ENCODE results near the gene PPP2R5C.

PPP2R5C gene

DNA sequence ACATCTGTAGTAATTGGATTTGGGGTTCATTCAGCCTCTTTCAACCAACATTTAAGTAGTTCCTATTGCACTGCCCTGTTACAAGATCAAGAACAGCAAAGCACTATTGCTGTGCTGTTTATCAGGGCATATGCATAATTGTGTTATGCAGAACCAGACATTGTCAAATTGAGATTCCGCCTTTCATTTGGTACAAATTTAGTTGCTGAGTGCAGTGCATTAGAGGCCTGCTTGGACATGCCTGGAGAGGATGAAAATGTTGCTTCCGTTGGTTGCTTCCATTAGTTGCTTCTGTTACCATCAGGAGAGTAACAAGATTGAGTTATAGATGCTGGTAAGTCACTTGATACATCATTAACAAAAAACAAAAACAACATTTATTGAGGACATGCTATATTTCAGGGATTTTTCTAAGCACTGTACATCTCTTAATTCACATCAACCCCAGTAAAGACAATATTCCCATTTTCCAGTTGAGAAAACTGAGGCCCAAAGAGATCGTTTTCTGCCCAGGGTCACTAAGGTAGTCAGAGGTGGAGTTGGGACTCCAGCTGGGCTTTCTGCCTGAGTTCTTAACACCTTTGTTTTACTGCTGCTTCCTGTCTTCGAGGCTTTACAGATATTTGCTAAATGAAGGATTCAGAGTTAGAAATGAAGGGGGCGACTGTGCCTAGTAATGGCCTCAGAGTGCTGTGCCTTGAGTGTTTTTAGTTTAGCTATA, 79.3 kb downstream of the PPP2R5C start:
- no peak for DNase-seq (ENCODE audit: low read depth)

DNA sequence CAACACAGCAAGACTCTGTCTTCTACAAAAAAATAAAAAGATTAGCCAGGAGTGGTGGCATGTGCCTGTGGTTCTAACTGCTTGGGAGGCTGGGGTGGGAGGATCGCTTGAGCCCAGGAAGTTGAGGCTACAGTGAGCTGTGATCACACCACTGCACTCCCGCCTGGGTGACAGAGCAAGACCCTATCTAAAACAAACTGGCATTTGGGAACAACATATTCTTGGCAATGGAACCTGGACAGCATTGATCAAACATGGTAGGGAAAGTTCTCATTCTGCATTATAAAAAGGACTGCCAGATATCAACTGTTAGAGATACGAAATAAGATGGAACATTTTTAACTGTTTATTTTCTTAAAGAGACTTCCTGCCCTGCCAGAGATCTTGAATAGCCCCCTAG, 81.5 kb downstream of the PPP2R5C start:
- DNase-seq (ENCODE audit: low read depth), result no peak

DNA sequence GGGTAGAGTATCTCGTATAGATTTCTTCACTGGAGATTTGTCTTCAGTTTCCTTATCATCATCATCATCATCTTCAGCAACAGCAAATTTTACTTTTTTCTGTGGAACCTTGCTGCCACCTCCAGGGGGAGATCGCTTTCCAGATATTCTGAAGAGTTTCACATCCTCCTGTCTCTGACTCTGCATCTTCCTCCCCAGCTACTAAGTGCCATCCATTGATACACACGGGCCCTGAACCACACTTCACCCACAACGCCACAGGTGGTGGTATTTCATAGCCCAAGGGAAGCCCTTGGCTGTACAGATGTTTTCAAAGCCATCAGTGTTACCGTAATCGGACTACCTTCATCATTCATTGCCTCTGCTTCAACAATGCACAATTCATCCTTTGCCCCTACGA, 82.2 kb downstream of the PPP2R5C start:
- DNase-seq (ENCODE audit: low read depth), result no peak

DNA sequence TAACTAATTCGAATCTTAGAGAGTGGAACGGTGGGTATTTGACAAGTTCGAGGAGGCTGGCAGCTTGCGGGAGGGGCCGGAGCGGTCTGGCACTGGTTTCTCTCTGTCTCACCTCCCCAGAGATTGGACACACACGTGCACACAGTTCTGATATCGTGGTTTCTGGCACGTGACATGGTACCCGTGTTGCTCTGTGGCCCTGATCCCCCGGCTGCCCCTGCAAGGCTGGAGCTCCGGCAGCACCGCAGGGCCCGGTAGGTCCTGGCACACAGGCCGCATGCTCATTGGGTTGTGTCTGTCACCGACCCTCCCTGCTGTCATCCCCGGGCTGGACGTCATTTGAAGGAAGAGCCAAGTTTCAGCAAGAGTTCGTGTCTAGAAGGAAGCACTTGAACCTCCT, 82.7 kb downstream of the PPP2R5C start:
- DNase-seq (ENCODE audit: low read depth), result no peak

DNA sequence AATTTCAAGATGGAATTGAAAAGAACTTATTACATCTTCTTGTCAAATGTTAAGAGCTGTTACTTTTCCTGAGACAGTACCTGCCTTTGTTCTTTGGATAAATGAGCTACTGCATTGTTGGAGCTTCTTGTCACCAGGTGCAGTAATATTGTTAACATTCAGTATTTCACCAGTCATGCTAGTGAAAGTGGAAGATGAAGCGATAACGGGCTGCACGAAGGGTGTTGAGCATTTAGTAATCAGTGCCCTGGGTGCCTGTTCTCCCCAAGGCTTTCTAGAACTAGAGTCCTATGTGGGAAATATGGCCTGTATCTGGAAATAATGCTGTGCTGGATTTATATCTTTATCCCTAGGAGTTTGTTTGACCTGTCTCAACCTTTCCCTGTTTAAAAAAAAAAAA, 83.2 kb downstream of the PPP2R5C start:
- DNase-seq (ENCODE audit: low read depth), result no peak

DNA sequence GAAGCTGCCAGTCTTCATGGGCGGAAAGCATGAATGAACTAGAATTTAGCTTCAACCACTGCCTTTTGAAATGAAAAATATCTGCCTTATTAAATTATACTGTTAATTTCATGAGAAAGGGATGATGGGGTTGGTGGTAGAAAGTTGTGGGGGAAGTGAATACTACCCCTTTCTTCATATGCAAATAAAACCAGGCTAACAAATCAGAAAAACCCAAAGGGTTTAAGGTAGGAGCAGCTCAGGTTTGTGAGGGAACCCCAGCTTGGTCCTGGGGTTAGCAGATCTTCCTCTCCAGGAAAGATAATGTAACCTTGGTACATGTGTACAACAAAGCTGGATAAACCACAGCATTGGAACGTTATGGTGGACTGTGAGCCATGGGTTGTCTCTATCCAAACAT, 84.0 kb downstream of the PPP2R5C start:
- no peak for DNase-seq (ENCODE audit: low read depth)

DNA sequence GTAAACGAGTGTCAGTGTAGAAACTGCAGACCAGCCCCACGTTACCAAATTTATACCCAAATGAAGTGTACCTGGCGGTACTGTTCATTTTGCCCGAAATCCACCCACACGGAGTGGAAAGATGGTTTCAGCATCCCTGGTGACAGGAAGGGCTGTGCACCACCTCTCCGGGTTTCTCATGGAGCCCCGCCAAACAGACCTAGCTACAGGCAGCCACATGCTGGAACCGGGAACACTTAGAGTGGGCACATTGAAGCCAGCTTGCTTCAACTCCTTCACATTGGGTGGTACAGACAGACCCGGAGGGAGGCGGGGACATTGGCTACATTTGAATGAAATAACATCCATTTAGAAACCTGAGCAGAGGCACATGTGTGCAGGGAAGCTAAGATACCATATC, 84.4 kb downstream of the PPP2R5C start:
- DNase-seq (ENCODE audit: low read depth), result no peak

DNA sequence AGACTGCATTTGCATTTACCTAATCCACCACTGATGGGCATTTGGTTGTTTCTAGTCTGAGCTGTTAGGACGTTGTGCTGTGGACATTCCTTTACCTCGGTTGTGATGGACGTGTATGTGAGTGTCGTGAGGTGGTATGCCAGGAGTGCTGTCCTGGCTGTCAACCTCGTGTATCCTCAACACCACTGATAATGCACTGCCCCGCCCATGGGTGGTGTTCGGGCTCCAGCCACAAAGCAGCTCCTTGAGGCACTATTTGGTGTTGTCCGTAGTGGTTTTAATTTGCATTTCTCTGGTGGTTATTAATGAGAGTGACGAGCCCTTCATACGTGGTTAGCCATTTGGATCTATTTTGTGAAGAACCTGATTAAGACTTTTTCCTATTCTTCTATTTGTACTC, 87.6 kb downstream of the PPP2R5C start:
- DNase-seq (ENCODE audit: low read depth), result no peak

DNA sequence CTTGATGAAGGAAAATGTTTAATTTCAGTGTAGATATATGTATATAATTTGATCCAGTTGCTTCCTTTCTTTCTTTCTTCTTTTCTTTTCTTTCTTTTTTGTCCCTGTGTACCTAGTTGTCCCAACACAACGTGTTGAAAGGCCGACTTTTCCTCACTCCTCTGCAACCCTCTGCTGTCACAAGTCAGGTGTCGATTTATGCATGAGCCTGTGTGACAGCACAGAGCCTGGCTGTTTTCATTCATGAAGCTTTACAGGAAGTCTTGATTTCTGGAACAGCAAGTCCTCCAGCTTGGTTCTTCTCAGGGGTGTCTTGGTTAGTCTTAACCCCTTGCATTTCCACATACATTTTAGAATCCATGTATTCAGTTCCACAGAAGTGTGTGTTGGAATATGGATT, 88.1 kb downstream of the PPP2R5C start:
- DNase-seq (ENCODE audit: low read depth), result no peak

DNA sequence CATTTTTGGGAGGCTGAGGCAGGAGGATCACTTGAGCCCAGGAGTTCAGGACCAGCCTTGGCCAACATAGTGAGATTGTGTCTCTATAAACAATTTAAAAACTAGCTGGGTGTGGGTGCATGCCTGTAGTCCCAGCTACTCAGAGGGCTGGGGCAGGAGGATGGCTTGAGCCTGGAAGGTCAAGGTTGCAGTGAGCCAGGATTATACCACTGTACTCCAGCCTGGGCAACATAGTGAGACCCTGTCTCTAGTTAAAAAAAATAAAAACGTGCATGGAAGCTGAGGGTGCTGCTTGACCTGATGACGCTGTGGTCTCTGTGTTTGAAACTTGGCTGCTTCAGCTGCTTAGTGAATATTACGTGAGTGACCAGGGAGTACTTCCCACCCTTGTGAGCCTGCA, 89.7 kb downstream of the PPP2R5C start:
- DNase-seq (ENCODE audit: low read depth), result no peak

DNA sequence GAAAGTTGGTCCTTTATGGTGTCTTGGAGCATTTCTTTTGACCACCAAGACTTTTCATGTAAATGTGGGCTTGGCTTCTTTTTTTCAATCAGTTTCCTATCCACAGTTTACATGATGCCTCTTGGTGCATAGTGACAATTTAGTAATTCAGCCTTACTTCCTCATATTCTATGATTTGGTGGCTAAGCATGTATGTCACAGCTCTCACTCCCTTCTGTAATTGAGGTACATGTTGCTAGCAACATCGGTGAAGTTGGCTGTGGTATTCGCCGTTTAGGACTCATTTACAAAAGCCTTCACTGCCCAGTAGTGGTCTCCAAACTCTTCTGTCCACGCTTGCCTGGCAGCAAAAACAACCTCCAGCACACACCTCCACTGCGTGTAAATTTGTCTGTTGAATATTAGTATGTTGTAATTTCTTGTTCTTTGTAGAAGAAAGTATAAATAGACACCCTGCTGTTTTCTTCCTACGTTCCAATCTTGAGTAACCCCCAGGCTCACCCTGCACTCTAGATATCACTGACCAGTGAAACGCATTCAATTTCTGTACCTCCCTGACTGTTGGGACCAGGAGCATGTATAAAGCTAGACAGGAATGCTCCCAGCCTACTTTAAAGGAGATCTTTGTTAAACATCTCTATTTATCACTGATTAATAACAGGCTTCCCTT, 90.4 kb downstream of the PPP2R5C start:
- DNase-seq (ENCODE audit: low read depth), result no peak

DNA sequence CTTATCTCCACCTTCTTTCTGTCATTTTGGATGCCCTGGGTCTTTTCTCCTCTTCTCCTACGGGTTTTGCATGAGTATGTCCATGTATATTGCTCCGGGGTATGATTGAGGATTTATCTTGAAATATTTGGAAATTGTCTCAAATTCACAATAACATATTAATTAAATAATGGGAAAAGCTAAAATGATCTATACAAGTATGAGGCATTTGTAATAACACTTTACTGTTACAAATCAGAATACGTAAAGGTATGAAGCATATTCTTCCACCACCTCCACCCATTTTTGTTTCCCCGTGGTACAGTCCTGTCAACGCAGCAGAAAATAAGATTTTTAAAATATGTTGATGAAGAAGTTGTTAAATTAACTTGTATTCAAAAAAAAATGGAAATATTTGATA, 91.3 kb downstream of the PPP2R5C start:
- no peak for DNase-seq (ENCODE audit: low read depth)

DNA sequence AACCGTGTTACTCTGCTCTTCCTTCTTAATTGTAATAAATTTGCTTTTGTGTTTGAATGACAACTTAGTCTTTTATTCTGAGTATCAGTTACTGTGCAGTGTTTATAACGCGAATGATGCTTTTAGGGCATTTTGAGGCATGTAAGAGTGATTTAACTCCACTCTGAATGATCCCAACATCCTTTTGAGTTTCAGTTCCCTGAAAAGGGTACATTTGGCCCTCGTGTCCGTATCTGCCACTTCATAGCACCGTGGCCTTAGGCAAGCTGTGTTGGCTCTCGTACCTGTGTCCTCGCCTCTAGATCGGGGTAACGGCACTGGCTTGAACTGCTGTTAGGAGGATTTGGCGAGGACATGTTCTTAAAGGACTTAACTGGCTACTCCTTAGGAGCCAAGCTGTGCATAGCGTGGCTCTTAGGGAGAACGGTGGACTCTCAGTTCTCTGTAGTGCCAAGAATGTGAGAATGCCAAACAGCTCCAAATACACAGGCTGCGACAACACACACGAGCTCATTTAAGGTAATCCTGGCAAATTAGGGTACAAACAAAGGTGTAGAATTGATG, 92.0 kb downstream of the PPP2R5C start:
- no peak for DNase-seq (ENCODE audit: low read depth)

DNA sequence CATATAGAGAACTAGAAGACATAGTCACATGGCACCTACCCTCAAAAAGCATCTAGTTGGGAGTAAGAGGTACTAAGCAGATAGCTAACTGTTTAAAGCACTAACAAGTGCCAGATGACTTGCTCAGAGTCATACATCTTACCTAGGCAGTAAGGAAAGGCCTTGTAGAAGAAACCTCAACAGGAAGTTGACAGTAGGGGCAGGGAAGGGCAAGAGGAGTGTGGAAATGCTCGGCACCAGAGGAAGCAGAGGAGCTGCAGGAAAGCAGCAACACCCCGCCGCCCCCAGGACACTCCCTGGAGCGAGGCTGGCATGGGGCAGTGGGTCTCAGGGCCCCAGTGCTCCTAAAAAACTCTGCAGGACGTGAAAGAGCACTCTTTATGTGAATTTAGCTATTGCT, 92.9 kb downstream of the PPP2R5C start:
- DNase-seq (ENCODE audit: low read depth), result no peak

DNA sequence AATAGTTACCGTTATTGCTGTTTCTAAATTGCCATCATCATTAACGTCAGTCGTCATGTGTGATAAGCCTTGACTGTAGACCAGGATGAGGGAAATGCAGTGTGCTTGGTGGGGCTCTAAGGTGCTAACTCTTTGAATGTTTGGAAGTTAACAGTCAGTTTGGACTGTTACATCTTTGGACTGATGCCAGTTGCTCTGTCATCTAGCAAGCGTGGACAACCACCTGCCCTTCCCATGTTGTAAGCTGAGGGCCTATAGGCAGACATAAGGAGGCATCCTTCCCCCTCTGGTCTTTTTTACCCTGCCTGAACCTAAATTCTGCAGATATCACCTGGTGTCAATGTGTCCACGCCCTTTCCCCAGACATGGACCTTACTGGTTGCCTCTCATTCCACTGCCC, 94.4 kb downstream of the PPP2R5C start:
- no peak for DNase-seq (ENCODE audit: low read depth)

DNA sequence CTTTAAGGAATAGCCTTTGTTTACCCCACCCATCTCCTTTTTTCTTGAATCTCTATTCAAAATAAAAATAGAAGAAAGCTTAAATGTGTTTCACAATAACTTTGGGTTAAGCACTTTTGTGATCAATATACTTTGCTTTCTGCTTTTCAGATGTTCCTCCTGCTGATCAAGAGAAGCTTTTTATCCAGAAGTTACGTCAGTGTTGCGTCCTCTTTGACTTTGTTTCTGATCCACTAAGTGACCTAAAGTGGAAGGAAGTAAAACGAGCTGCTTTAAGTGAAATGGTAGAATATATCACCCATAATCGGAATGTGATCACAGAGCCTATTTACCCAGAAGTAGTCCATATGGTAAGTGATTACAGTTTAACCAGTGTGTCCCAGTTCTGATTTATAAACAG, 95.0 kb downstream of the PPP2R5C start:
- no peak for DNase-seq (ENCODE audit: low read depth)

DNA sequence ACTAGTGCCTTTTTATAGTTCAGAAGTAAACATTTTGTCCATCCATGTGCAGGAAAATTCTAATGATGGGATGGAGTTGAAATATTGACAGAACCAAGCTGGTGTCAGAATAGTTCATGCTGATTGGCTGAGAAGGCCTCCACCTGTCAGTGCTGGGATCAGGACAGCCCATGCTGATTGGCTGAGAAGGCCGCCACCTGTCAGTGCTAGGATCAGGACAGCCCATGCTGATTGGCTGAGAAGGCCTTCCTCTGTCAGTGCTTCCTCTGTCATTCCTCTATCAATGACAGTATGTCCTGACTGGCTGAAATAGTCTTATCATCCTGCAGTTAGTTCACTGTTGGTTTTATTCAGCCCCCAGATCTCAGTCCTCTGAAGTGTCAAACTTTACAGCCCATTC, 95.7 kb downstream of the PPP2R5C start:
- no peak for DNase-seq (ENCODE audit: low read depth)

DNA sequence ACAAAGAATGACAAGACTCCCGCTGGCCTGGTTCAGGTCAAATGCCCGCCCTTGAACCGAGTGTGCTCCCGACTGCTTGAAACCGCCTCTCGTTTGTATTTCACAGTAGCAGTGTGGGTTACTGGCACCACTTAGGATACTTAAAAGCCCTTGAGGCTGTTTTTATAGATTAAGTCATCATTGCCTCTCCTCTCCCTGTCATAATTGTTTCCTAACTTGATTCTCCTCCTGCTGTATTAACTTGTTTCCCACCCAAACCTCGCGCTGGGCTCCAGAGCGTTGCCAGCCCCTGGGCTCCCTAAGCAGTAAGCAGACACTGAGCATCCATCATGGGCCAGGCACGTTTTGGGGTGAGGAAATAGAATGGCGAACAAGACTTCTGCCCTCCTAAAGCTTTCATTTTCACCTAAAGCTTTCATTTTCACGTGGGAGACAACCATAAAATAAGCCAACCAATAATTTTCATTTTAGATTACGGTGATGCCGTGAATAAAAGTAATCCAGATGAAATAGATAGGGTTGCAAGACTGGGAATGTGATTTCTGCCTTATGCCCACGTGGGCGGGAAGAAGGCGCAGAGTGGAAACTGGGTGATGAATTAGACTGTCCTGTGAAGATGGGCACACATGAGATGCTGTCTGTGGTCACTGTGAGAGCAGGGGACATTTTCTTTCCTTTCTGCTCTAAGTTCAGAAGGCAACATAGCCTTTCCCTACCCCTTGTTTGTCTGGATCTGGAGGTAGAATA, 97.5 kb downstream of the PPP2R5C start:
- DNase-seq (ENCODE audit: low read depth), result no peak

DNA sequence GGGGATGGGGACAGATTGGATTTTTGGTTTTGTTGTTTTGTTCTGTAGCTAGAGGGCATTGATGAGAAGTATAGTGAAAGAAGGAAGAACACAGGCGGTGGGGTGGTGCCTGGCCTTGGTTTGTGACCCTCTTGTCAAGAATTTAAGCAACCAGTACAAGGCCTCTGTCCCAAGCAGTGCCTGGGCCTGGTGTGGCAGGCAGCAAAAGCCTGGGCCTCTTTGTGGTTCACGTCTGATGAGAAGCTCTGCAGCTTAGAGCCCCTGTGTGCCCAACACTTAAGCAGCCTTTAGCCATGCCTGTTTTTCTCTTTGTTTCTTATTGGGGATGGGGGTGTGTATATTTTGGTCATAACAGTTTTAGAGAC, 98.0 kb downstream of the PPP2R5C start:
- DNase-seq (ENCODE audit: low read depth), result no peak

DNA sequence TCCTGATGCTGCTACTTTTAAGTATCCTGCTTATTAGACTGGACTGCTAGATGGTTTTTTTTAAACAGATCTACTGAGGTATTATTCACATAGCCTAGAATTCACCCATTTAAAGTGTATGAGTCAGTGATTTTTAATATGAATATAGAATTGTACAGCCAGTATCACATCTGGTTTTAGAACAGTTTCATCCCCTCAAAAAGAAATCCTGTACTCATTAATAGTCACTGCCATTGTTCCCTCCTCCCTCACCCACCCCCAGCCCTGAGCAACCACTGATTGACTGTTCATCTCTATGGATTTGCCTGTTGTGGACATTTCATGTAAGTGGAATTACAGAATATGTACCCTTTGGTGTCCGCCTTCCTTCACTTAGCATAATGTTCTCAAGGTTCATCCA, 98.4 kb downstream of the PPP2R5C start:
- no peak for DNase-seq (ENCODE audit: low read depth)

DNA sequence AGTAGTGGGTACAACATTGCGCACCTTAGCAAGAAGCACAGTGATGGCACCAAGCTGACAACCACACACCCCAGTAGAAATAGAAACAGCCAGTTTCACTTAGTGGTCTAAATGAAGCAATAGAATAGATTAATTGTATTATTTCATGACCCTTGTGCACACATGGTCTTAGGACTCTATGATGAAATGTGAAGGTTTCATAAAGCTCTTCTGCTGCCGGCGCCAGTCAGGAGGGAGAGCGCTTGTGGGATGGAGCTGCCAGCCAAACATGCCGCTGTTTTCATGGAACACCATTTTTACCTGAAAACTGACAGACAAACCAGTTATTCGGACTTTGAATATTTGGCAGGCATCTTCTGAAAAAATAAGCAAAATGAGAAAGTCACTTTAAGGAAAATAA, 100.0 kb downstream of the PPP2R5C start:
- DNase-seq (ENCODE audit: low read depth), result no peak

DNA sequence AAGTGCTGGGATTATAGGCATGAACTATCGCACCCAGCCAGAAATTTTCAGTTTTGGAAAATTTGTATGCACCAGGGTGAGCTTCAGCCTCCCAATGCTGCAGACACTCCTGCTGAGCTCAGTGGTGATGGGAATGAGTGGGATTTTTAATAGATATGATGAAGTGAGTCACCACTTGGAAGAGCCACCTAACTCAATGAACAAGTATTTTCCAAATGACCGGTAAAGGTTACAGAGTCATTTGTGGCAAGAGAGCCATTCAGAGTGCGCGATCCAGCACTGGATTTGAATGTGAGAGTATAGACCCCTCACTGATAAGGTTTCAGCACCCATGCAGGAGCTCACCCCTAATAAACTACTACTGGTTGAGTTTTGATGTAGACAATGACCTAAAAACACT, 100.7 kb downstream of the PPP2R5C start:
- no peak for DNase-seq (ENCODE audit: low read depth)

DNA sequence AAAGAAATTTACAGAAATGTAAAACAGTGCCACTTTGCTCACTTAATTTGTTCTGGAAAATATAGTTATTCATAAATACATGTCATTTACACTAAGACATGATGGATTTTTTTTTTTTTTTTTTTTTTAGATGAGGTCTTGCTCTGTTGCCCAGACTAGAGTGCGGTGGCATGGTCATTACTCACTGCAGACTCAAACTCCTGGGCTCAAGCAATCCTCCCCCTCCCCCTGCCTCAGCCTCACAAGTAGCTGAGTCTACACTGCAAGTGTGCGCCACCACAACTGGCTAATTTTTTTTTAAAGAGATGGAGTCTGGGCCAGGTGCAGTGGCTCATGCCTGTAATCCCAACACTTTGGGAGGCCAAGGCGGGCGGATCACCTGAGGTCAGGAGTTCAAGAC, 101.2 kb downstream of the PPP2R5C start:
- DNase-seq (ENCODE audit: low read depth), result no peak

All from GM04504 (cell line).